CD4-positive, alpha-beta T cell treated with Interleukin-4 for 1 hour (primary cell): ENCODE data around the gene SNX14.

ENCODE experiments used
- DNase-seq, 2 donors: peaks; one replicate each; pipeline ENCODE4 v3.0.0-alpha.2; 2020 to 2022

Gene SNX14

DNA sequence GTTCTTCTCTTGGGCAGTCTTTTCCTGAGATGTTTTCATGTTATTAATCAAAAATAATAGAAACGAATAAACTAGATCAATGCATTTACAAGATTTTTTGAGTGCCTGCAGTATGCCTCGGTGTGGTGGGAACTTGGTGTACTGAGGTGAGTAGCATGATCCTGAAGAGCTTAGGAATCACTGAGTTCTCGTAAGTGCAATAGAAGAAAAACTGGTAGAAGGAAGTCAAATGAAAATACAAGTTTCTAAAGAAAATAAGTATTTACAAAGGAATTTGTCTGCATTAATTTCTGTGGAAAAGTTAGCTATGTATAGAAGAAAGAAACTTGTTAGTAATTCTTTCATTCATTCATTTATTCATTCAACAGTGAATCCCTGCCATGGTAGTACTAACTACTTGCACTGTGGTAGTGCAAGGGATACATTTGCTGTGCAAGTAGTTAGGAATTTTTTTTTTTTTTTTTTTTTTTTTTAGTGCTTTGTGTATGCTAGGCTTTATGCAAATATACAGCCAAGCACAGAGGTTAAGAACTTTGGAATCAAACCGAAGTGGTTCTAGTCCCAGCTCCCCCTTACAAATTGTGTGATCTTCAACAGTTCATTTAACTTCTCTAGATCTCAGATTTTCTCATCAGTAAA is 129.9 kb downstream of the SNX14 start:
- no peak for DNase-seq

DNA sequence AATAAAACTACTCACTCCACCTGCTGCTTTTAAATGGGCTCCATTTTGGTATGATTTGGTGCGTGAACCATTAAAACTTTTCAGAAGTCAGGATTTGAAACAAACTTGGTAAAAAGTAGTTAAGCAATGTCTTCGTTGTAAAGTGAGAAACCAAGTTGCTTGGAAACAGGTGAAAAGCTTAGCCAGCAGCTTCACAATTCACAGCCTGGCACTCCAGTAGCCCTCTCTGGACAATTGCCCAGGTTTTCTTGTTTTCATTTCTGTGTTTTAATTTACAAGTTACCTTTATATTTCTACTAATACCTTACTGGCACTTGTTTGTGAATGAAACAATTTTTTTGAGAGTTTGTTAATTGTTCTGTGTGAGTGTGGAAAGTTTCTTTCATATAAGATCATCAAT is 131.0 kb downstream of the SNX14 start:
- DNase-seq: no peak

DNA sequence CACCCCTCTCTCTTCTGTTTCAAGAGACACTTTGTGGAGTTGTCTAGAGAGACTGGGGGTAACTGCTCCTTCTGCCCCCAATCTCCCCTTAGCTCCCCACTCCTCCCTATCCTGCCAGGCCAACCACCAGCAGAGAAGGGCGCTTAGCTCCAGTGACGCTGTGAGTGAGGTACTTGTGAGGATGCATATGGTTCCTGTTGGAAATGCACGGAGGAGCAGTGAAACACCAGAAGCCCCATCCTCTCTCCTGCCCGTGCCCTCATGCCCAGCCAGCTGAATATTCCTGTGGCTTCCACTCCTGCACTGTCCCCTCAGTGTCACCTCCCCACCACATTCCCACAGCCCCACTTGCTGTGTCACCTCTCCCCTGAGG is 131.9 kb downstream of the SNX14 start:
- no peak for DNase-seq

DNA sequence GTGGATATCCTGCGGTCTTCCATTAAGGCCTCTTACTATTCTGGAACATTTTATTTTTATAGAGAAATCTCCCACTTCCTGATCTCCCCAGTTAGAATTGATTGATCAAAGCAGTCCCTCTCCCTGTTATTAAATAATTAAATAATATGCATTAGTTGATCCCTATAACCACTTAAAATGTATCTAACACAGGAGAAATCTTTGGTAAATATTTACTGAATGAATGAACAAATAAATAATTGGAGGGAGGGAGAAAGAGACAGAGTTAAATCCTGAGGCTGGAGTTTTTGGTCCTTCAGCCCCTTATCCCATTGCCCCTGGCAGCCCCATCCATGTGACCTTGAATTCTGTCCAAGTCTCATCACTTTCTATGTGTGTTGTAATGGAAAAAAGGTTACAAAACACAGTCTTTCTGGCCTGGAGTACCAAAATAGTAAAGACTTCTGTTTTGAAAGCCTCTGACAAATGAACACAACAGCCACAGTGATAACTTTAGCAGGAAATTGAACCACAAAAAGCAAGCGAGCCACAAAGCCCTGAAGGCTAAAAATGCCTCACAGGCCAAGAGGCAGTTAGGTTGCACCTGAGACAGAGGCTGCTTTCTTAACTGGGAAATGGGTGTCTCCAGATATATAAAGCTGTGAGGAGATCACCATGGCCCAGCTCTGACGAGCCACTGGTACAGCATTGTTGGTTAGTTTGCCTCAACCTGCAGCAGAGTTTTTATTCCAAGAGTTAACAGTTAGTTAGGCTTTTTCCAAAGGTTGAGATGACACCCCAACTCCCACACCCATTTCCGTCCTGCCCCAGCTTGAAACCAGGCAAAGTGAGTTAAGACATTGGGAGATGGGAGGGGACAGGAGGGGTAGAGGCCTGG is 132.5 kb downstream of the SNX14 start:
- peak; percentile 44 to 53 for DNase-seq

DNA sequence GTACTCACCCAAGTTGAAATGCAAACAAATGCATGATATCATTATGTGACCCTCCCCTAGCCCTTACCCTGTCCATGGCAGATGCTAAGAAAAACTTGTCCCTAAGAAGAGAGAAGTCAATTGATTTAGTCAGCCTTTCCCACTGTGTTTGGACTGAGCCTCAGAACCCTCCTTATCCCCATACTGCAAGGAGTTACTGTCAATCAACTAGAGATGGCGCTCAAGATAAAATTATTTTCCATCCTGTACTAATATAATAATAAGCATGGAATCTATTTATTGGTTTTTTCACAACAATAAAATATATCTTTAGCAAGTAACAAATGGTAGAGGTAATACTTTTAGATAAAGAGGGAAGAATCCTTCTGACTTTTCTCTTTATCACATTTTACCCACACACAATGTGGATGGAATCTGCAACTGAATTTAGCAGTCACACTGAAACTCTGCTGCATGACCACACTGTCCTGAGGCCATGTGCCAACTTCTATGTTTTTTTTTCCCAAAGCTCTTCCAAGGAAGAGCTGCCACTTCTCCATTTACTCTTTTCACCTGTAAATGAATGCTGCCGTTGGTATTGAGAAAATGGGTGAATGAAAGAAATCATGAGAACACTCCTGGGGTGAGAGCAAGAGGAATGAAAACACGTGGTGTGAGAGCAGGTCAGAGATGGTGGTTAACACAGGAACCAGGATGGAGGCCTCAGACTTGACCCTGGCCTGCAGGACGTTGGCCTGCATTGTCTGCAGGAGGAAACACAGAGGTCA is 133.3 kb downstream of the SNX14 start:
- DNase-seq: no peak

DNA sequence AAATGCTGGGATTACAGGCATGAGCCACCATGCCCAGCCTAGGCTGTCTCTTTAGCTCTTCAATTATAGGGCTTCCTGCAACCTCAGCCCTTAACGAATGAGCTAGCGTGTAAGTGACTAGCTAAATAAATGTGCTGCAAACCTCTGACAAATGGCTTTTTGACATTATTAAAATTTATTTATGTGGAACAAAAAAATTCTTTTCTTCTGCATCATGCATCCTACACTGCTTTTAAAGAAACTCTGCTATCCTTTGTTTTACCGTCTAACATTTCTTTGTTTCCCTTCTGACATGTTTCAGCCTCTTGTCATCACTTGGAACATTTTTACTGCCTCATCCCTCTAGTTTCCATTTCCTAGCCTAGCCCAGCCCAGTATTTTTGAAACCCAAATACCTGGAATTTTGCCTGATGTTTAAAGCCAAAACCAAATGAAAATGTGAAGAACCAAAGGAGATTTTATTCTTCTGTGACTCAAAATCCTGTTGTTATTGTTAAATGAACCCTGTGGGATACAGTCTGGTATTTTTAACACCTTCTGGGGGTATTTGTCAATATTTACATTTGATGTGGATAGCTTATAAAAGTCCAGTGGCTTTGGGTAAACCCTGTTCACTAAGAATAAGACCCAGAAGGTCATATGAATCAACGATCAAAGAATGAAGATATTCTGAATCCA is 134.3 kb downstream of the SNX14 start:
- no peak for DNase-seq

DNA sequence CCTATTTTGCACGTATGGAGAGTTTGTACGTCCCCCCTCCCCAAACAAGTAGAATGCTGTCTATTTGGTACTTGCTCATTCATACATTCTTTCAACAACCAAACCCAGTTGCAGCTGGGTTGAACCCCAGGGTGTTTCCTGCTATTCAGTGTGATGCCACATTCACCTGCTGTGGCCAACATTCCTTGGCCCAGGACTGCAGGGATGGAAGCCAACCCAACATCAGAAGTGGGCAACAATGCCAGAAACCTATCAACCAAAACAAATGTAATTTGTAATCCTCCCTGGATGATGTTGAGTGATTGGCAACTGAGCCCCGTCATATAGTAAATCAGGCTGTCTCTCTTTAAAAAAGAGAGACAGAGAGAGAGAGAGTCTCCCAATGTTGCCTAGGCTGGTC is 134.9 kb downstream of the SNX14 start:
- DNase-seq: no peak

DNA sequence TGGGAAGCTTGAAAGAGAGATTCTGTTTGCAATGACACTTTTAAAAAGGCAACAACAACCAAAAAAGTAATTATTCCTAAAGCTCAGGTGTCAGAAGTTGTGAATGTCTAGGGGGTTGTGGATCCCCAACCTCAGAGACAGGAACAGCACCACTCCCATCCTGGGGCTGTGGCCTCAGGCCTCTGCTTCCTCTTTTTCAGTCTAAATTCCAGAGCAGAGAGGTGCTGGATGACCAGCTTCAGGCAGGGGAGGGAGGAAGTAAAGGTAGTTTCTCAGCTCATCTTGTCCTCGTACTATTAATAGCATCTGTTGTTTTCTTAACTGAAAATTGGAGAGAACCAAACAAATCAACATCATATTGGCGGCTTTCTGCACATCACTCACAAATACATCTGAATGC is 135.5 kb downstream of the SNX14 start:
- no peak for DNase-seq

DNA sequence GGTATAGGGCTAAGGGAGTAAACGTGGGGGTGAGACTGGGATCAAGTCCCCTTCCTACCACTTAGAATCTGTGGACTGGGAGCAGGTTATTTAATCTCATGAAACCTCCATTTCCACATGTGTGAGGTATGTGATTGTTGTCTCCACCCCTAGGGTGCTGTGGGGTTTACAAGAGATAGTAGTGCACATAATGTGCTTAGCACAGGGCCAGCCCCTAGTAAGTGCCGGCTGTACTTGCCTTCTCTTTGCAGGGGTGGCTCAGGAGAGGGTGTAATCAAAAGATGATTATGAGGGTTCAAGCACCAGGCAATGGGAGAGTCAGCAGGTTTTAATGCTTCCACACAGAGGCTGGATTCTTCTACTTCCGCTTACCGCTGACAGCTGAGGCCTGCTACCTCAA is 136.9 kb downstream of the SNX14 start:
- no peak for DNase-seq
